ENCODE measurements around the gene RMP24.
"Not testable (repeated sequence)": the region's sequence is repeated elsewhere in the genome, so short reads cannot be mapped to it uniquely, and the experiment has no call there.

RMP24 gene

DNA sequence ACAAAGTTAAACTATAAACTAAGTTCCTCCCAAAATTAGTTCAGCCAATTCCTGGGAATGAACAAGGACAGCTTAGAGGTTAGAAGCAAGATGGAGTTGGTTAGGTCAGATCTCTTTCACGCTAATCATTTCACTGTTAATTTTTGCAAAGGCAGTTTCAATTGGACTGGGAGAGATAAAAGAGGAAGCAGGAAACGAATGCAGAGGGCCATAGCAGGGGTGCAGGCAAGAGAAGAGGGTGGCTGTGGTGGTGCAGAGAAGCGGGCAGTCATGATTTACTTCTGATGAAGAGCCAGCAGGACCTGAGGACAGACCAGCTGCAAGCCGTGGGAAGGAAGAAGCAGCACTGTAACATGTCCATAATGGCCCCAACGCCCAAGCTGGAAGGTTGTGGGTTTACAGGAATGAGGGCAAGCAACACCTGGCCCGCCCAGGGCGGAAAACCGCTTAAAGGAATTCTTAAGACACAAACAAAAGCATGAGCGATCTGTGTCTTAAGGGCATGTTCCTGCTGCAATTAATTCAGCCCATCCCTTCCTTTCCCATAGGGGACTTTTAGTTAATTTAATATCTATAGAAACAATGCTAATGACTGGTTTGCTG, 4.1 kb upstream of the RMP24 start:
- DNase-seq (ENCODE audit: low read depth in 2 of 2): no peak

DNA sequence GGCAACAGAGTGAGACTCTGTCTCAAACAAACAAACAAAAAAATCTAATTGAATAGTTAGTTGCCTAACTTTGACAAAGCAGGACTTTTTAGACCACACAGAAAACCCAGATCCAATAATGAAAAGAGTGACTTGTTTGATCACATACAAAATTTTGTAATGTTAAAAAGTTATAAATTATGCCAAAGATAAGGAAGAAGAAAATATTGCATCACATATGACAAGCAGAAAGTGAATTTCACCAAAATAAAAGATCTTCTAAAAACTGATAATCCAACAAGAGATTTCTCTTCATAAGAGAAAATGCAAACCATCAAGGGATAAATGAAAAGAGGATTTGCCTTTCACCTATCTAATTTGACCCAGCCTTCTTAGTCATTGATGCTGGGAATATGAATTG, 2.8 kb upstream of the RMP24 start:
- no peak for DNase-seq (ENCODE audit: low read depth in 2 of 2)

DNA sequence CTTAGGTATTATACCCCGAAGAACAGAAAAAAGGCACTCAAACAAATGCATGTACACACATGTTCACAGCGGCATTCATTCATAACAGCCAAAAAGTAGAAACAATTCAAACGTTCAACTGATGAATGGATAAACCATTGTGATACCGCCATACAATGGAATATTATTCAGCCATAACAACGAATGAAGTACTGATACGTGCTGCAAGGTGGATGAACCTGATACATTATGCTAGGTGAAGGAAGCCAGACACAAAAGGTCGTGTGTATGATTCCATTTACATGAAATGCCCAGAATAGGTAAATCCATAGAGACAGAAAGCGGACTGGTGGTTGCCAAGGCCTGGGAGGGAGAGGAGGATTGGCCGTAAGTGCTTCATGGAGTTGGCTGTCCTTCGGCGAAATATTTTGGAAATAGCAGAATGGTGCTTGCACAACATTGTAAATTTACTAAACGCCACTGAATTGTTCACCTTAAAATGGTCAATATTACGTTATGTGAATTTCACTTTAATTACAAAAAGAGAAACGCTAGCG, 750 bp upstream of the RMP24 start:
- DNase-seq (ENCODE audit: low read depth in 2 of 2): no peak

DNA sequence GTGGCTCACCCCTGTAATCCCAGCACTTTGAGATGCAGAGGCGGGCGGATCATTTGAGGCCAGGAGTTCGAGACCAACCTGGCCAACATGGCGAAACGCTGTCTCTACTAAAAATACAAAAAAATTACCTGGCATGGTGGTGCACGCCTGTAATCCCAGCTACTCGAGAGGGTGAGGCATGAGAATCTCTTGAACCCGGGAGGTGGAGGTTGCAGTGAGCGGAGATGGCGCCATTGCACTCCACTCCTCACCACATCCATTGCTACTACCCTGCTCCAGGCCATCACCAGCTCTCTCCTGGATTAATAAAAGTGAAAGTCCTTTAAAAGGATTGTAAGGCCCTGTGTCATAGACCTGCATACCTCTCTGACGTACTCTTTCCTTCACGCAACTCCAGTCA, 1.2 kb downstream of the RMP24 start:
- no peak for DNase-seq (ENCODE audit: low read depth in 2 of 2)

DNA sequence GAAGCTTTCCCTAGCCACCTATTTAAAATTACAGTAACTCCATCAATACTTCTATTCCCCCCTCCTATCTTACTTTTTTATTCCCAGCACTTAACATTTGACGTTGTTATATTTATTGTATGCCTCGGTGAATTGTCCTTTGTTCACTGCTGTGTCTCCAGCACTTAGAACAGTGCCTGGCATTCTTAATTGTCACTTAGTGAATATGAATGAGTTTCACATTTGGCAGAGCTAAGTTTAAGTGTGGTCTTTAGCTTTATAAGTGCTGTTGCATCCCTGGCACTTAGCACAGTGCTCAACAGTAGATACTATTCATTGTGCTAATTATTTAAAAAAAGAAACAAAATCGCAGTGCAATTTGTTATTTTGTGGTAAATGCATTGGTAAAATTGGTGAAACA, 1.7 kb downstream of the RMP24 start:
- no peak for DNase-seq (ENCODE audit: low read depth in 2 of 2)

DNA sequence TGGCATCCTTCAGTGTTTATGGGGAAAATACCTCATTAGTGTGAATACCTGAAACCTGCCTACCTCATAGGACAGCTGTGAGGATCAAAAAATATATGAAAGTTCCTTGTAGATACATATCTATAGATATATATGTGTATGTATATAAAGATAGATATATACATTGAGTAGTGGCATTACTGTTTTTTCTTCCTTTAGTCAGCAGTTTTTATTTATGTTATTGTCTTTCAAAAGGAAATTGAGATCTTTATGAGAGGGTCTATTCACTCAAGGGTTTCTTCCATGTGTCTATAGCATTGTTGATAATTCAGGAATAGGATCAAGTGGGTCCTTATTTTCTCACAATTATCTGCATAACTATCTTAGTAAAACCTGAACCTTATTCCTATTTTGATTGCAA, 6.6 kb downstream of the RMP24 start:
- DNase-seq (ENCODE audit: low read depth in 2 of 2): no peak

DNA sequence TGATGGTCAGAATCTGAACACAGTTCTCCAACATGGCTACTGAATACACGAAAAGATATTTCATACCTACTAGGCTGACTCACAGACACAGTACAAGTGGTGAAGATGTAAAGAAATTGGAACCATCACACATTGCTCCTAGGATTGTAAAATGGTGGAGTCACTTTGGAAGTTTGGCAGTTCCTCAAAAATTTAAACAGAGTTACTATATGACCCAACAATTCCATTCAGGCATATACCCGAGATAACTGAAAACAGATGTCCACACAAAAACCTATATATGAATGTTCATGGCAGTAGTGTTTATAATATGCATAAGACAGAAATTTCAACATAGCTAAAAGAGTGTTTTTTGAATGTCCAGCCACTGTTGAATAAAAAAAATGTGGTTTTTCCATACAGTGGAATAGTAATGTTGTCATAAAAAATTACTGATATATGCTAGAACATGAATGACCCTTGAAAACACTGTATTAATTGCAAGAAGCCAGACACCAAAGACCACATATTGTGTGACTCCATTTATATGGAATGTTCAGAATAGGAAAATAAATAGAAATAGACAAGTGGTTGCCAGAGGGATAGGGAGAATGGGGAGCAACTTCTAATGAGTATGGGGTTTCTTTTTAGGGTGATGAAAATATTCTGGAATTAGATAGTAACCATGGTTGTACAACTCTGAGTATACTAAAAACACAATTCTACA, 10.1 kb downstream of the RMP24 start:
- DNase-seq (ENCODE audit: low read depth in 2 of 2): no peak

DNA sequence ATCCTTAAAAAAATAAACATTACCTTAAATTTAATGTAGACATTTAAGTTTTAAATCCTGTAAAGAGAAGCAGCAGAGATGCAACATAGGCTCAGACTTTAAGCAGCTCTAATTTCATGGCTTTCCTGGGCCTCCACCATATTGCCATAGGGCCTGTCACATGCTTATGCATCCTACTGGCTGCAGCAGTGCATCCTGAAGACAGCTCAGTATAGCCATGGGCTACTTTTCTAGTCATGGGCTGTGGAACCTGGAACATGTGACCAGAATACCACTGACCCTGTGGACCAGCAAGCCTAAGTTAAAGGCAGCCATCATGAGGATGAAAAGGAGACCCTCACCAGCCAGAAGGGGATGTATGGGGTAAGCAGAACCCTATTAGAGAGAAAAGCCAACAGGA, 10.7 kb downstream of the RMP24 start:
- DNase-seq (ENCODE audit: low read depth in 2 of 2): no peak

DNA sequence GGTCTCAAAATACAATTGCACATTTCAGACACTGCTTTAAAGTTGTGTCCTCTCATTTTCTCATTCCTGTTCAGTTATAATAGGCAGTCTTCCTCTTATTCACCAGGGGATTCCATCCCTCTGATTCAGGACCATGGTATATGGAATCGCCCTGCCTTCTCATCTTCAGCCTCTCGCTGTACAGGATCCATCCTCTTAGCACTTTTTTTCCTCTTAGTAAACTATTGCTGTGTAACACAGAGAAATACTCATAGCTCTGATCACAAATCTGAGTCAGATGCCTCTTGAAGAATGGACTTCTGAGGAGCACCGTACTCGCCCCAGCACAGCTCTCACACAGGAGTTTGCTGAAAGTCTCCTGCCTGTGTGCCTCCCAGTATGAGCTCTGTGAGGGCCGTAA, 11.3 kb downstream of the RMP24 start:
- DNase-seq (ENCODE audit: low read depth in 2 of 2): no peak

DNA sequence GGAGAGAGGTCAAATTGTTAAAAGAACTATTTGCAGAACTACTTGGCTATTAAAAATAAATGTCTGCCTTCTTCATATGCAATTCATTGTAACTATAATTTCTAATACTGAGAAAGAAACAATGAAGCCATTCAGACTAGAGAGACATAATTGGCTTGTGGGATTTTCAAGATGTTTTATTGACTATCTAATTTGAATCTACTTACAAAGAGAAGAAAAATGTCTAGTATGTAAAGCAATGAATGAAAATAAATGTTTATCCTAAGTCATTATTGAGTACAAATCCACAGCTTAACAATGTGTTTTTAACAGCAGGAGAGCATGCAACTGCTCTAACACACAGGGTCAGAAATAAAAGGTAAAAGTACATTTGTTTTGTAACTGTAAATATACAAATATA, 19.2 kb downstream of the RMP24 start:
- DNase-seq (ENCODE audit: low read depth in 2 of 2): no peak

DNA sequence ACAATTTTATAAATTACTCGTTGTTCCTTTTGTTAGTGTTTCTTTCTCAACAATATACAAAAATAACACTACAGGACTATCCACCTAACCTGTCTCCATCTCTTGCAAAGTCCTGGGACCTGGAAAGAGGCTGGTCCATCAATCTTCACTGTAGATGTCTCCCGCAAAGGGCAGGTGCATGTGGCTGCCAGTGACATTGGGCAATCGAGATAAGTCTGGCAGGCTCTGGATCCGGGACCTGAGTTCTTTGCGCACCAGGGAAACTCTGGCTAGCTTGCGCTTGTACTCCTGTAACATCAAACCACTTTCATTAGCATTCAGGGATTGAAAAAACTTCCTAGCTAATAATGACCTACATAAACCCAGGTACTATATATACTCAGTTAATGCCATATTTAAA, 20.5 kb downstream of the RMP24 start:
- DNase-seq (ENCODE audit: low read depth in 2 of 2): no peak

DNA sequence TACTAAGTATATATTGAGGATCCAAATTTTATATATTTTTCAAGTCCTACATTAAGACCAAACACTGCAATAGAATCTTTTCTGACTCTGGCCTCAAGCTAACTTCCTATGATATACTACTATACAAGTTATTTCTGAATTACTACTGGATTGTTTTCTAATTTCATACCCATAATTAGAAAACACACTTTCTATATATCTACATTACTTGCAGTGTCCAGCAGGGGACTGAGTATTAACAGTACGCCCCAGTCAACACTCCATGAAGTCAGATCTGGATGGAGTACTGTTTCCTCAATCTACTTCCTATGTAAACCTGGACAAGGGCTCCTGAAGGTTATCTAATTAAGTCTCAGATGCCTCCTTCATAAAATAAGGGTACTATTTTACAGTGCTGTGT, 26.5 kb downstream of the RMP24 start:
- no peak for DNase-seq (ENCODE audit: low read depth in 2 of 2)

DNA sequence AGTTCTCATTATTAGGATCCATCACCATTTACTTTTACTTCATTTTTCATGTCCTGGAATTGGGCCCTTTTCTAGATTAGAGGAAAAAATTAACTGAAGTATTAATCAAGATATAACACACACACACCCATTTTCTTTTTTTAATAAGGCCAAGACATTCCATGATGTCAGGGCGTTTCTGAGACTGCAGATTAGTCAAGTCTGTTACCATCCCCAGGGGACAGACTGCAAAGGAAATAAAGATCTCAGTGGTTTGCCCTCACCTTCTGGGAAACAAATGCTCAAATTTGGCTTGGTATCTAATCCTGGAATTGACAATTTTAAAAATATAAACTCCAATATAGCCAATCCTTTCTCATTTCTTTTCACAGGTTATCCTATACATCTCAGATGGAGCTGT, 27.4 kb downstream of the RMP24 start:
- DNase-seq (ENCODE audit: low read depth in 2 of 2): no peak

DNA sequence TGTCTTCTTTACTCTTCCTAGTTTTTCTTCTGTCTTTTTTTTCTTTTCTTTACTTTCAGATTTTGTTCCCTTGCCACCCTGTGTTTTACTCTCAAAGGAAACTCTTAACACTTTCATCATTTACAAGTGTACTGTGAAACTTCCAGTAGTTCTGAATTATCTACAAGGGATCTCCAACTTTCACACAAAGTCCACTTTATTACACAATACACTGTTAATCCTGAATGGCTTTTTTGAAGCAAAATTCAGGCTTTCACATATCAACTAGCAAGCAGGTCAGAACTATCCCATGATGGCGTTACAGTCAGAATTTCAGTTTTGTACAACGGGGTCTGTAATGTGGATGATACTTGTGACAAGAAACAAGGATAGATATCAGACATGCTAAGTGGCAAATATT, 34.5 kb downstream of the RMP24 start:
- no peak for DNase-seq (ENCODE audit: low read depth in 2 of 2)

DNA sequence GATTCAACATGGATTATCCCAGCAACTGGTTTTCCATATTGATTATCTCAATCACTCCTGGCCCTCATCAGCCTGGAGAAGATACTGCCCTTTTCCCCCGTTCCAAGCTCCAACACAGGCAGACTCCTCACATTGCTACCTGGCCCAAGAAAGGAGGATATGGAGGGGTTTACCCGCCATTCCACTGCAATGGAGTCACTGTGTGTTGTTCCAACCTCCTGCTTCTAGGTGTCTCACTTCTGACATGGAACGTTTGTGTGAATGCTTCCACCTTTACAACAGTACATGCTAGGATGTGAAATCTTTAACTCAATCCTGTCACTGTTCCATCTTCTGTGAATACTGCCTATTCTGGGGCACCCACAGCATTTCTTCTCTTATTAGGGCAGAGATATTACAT, 36.7 kb downstream of the RMP24 start:
- no peak for DNase-seq (ENCODE audit: low read depth in 2 of 2)

DNA sequence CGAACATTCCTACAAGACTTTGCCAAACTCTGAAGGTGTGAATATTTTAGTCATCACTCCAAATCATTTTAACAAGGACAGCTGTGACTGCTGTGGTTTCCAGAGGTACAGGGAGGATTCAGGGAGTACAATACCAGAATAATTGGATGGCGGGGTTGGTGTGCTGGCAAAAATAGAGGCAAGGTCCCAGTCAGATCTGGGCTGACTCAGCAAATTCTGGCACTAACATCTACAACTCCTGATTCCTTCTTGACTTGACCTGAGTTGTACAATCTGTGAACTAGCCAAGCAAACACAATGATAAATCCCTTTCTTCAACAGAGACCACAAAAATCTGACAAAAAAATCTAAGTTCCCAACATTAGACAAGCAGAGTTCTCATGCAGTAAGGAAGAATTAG, 40.4 kb downstream of the RMP24 start:
- DNase-seq (ENCODE audit: low read depth in 2 of 2): no peak

DNA sequence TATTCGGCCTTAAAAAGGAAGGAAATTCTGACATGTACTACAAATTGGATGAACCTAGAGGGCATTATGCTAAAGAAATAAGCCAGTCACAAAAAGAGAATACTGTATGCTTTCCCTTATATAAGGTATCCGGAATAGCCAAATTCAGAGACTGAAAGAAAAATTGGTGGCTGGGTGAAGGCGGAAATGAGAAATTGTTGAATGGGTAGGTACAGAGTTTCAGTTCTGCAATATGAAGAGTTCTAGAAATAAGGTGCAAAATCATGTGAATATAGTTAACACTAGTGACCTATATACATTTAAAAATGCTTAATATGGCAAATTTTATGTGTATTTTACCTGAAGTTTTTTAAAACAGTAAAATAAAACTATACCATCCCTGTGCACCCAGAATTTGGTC, 43.1 kb downstream of the RMP24 start:
- no peak for DNase-seq (ENCODE audit: low read depth in 2 of 2)

DNA sequence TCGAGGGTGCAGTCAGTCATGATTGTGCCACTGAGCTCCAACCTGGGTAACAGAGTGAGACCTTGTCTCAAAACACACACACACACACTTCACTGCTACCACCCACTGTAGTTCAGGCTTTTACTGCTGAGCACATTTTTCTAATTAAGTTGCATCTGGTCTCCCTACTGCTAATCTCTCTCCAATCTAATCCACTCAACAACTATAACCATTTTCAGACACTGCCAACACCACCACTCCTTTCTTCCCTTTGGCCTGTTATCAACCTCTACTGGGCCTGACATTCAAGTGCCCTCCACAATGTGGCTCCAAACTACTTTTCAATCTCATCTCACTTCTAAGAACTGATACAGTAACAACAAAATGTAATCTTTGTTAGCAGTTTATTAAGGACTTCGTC, 44.8 kb downstream of the RMP24 start:
- no peak for DNase-seq (ENCODE audit: low read depth in 2 of 2)

DNA sequence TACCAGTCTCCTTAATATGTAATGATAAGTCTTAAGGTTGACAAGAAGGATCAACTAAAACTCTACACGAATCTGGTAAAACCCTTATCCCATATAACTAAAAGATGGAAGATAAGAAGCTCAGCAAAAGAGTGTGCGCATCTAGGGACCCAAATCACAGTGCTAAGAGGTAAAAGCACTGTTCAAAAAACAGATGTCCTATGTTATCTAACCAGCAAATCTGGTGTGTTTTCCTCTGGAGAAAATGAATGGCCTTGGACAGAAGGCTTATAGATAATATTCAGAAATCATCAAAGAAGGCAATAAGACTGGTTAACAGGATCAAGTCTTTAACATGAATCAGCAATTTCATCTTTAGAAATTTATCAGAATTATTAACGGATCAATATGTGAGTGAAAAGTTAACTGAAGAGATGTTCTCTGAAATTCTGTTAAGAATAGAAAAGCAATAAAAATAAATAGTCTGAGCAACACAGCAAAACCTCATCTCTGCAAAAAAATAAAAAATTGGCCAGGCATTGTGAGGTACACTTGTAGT, 47.8 kb downstream of the RMP24 start:
- no peak for DNase-seq (ENCODE audit: low read depth in 2 of 2)

DNA sequence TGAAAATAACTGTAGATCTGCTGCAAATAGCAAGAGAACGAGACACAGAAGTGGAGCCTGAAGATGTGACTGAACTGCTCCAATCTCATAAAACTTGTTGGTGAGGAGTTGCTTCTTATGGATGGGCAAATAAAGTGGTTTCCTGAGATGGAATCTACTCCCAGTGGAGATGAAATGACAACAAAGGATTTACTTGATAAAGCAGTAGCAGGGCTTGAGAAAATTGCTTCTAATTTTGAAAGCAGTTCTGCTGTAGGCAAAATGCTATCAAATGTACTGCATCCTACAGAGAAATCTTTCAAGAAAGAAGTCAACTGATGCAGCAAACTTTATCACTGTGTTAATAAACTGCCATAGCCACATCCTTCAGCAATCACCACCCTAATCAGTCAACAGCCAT, 50.9 kb downstream of the RMP24 start:
- no peak for DNase-seq (ENCODE audit: low read depth in 2 of 2)

DNA sequence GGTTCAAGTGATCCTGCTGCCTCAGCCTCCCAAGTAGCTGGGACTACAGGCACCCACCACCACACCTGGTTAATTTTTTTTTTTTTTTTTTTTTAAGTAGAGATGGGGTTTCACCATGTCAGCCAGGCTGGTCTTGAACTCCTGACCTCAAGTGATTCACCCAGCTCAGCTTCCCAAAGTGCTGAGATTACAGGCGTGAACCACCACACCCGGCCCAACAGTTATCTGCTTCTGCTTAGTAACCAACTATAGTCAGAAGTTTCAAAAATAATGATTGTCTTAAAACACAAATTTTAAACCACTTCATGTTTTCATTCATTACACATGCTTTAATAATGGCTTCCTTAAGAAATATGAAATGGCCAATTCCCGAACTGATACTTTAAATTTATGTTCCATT, 51.8 kb downstream of the RMP24 start:
- DNase-seq (ENCODE audit: low read depth in 2 of 2): not testable (repeated sequence)

DNA sequence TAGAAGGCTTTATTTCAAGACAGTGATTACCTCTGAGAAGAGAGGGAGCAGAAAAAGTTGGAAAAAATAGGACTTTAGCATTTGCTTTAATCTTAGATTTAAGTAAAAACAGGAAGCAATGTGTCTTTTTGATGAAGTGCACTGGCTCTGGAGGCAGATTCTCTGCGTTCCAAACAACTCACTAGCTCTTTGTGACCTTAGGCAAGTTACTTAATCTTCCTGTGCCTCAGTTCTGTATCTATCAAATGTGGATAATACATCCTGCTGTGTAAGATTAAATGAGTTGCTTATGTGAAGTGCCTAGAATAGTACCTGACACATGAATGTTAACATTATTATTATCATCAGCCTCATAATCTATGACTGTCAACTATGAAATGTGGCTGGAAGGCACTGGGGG, 52.5 kb downstream of the RMP24 start:
- no peak for DNase-seq (ENCODE audit: low read depth in 2 of 2)

DNA sequence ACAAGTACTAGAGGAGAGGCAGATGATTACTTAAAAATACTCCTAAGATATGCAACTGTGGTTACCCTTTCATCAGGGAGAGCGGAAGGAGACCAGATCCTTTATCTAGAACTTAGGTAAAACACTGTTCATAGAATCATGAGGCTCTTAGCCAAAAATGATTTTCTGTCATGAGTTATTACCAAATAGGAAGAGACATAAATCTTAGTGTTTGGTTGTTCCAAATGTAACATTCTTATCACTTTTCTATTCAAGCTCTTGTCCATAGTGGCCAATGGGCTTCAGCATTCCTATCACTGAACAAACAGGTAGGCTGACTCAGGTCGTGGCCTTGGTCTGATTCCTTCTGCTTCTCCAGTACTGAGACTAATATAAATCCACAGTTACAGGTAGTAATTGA, 56.4 kb downstream of the RMP24 start:
- DNase-seq (ENCODE audit: low read depth in 2 of 2): no peak

All from activated CD8-positive, alpha-beta memory T cell treated with anti-CD3 and anti-CD28 coated beads for 4 hours (primary cell).